HTR-8/SVneo (cell line): Measurements from ENCODE around the gene DGCR8.
"Not testable (repeated sequence)": the region's sequence is repeated elsewhere in the genome, so short reads cannot be mapped to it uniquely, and the experiment has no call there.

Experiments
- DNase-seq: peaks from one replicate; pipeline ENCODE4 v3.0.0; 2011; ENCODE audit warnings: low spot score, mixed read lengths; ENCODE audit not compliant: insufficient read length
- FAIRE-seq: peaks from 2 replicates; lab custom pipeline; 2011; peaks lifted over from hg19 to GRCh38; lab: Jason Lieb, UNC

The DGCR8 gene

GRCh38 chr22:20065896-20066616 lies 14.0 kb upstream of the DGCR8 start:
- FAIRE-seq: no peak
- no peak for DNase-seq

- DNase-seq: no peak
- FAIRE-seq: no peak
Measured at GRCh38 chr22:20066617-20067383, 13.2 kb upstream of the DGCR8 start.

- FAIRE-seq, DNase-seq: not testable (repeated sequence)
Measured at GRCh38 chr22:20067384-20067682, 12.7 kb upstream of the DGCR8 start.

- no peak for FAIRE-seq
- no peak for DNase-seq
Measured at GRCh38 chr22:20068640-20069039, 11.4 kb upstream of the DGCR8 start.

- FAIRE-seq (no peak), DNase-seq (no peak)
Measured at GRCh38 chr22:20069331-20070042, 10.6 kb upstream of the DGCR8 start.

- no peak for FAIRE-seq
- DNase-seq: no peak
Measured at GRCh38 chr22:20071524-20071972, 8.5 kb upstream of the DGCR8 start.

GRCh38 chr22:20076627-20077172 lies 3.3 kb upstream of the DGCR8 start:
- no peak for FAIRE-seq

GRCh38 chr22:20080445-20080775 lies 369 bp downstream of the DGCR8 start:
- peak; percentile 47 for DNase-seq
- FAIRE-seq: no peak

More at GRCh38 chr22:20076627-20077172, 3.3 kb upstream of the DGCR8 start:
- DNase-seq: no peak

GRCh38 chr22:20080776-20081654 lies 974 bp downstream of the DGCR8 start:
- FAIRE-seq (no peak), DNase-seq (peak; percentile 19)

GRCh38 chr22:20083157-20083890 lies 3.3 kb downstream of the DGCR8 start:
- FAIRE-seq (no peak), DNase-seq (no peak)

- DNase-seq: no peak
- FAIRE-seq: peak; percentile 48
Measured at GRCh38 chr22:20083891-20084546, 4.0 kb downstream of the DGCR8 start.

GRCh38 chr22:20084547-20085413 lies 4.7 kb downstream of the DGCR8 start:
- DNase-seq: no peak
- FAIRE-seq: no peak

- DNase-seq (no peak), FAIRE-seq (no peak)
Measured at GRCh38 chr22:20085651-20086050, 5.6 kb downstream of the DGCR8 start.

- DNase-seq (no peak), FAIRE-seq (no peak)
Measured at GRCh38 chr22:20086101-20086599, 6.1 kb downstream of the DGCR8 start.

GRCh38 chr22:20086763-20087162 lies 6.7 kb downstream of the DGCR8 start:
- FAIRE-seq (no peak), DNase-seq (no peak)

GRCh38 chr22:20087319-20088262 lies 7.5 kb downstream of the DGCR8 start:
- FAIRE-seq (peak; percentile 57), DNase-seq (no peak)

- no peak for FAIRE-seq
- DNase-seq: no peak
Measured at GRCh38 chr22:20088263-20088648, 8.2 kb downstream of the DGCR8 start.
